SU-DHL-6 (cell line): ENCODE results near the gene DMRT3.

Experiments used
- EZH2phosphoT487 ChIP-seq: fragments of 200-600 bp; sonication (generic), shearing (Covaris generic); conservative IDR thresholded peaks from 2 replicates; pipeline ENCODE4 v1.6.1; 2018; ENCODE audit warnings: mild to moderate bottlenecking, antibody characterized with exemption, low read length, moderate library complexity, mixed read lengths
- TF ChIP-seq, protein P1 (sequence below): fragments of 200-600 bp; sonication (generic); IDR thresholded peaks from one replicate; pipeline ENCODE4 v1.5.1; 2017; ENCODE audit warnings: antibody characterized with exemption, mild to moderate bottlenecking, low read length, moderate library complexity; ENCODE audit not compliant: insufficient read depth, poor library complexity, severe bottlenecking

DNA sequence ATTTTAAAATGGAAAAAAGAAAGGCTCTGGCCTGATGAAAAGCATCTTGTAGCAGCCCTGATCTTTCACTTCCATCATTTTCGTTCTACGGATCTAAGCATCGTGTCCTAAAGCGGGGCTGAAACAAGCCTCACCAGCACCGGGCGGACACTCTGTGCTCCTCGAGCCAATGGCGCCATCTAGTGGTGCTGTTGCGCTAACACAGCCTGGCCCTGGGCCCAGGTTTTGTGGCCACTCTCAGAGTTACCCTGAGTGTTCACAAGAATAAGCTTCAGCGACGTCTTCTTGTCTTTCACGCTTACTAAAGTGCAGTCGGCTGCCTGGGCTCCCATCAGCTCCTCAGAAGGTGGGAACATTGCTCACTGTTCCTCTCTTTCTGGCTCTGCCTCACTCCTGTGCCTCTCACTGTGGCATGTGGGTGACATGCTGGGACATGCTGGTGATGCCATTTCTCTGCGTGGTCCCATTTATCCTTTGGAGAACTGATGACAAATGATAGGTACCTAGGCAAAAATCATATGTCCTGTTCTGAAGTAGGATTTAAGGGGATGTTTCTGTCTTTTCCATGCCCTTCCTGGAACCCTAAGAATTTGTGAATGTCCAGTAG is 32.7 kb downstream of the DMRT3 start:
- TF ChIP-seq, protein P1, sequence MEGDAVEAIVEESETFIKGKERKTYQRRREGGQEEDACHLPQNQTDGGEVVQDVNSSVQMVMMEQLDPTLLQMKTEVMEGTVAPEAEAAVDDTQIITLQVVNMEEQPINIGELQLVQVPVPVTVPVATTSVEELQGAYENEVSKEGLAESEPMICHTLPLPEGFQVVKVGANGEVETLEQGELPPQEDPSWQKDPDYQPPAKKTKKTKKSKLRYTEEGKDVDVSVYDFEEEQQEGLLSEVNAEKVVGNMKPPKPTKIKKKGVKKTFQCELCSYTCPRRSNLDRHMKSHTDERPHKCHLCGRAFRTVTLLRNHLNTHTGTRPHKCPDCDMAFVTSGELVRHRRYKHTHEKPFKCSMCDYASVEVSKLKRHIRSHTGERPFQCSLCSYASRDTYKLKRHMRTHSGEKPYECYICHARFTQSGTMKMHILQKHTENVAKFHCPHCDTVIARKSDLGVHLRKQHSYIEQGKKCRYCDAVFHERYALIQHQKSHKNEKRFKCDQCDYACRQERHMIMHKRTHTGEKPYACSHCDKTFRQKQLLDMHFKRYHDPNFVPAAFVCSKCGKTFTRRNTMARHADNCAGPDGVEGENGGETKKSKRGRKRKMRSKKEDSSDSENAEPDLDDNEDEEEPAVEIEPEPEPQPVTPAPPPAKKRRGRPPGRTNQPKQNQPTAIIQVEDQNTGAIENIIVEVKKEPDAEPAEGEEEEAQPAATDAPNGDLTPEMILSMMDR = peak; percentile 80
- no peak for TF ChIP-seq EZH2phosphoT487
